Stomach (tissue), 9 donors: Measurements from ENCODE around the gene SLC36A4. TPM values are rescaled to one million over a fixed set of nuclear protein-coding genes. Genes with fewer than 3 reads are reported as not detected.
"Not testable (repeated sequence)": the region's sequence is repeated elsewhere in the genome, so short reads cannot be mapped to it uniquely, and the experiment has no call there.

Experiments used
- DNase-seq, 2 donors: peaks; one replicate each; pipeline versions ENCODE4 v3.0.0 to v3.0.0-alpha.2; 2013 to 2019
- H3K27ac ChIP-seq, 5 donors: fragments of 200-600 bp in 4 of 5; sonication (generic) in 4 of 5; one replicate each; pipeline ENCODE4 v1.5.1; 2013 to 2019; ENCODE audit warnings: mild to moderate bottlenecking in 1 of 5, moderate library complexity in 1 of 5
- H3K27me3 ChIP-seq, 3 donors: fragments of 200-600 bp; sonication (generic); one replicate each; pipeline ENCODE4 v1.5.1; 2017 to 2019; ENCODE audit warnings: mixed run types in 1 of 3
- H3K36me3 ChIP-seq, 4 donors: fragments of 200-600 bp; sonication (generic); 1 replicate in 3 of 4; 2 replicates in 1 of 4; pipeline ENCODE4 v1.5.1; 2016 to 2019
- H3K4me1 ChIP-seq, 4 donors: fragments of 200-600 bp; sonication (generic); one replicate each; pipeline ENCODE4 v1.5.1; 2016 to 2019
- H3K4me3 ChIP-seq, 4 donors: fragments of 200-600 bp; sonication (generic) in 3 of 4; one replicate each; pipeline ENCODE4 v1.5.1; 2016 to 2019; ENCODE audit warnings: mild to moderate bottlenecking in 1 of 4
- H3K9me3 ChIP-seq, 4 donors: fragments of 200-600 bp; sonication (generic); one replicate each; pipeline ENCODE4 v1.5.1; 2016 to 2019
- CTCF ChIP-seq, 7 experiments: fragments of 450-650 bp in 4 of 7; fragments of 200-600 bp in 3 of 7; sonication (generic) in 3 of 7; IDR thresholded peaks; one replicate each; pipeline ENCODE4 v1.5.1; 2016 to 2019; ENCODE audit warnings: antibody characterized with exemption in 7 of 7, control low read depth in 2 of 7, mild to moderate bottlenecking in 1 of 7
- EP300 ChIP-seq: sonication (generic); formaldehyde crosslinking; IDR thresholded peaks from one replicate; pipeline ENCODE4 v1.6.1; 2017; ENCODE audit warnings: antibody characterized with exemption
- POLR2A ChIP-seq, 4 donors: fragments of 450-650 bp; IDR thresholded peaks; one replicate each; pipeline ENCODE4 v1.6.1; 2016; ENCODE audit warnings: antibody characterized with exemption in 4 of 4, control low read depth in 2 of 4, mild to moderate bottlenecking in 1 of 4, moderate library complexity in 1 of 4
- POLR2AphosphoS5 ChIP-seq, 3 donors: sonication (generic); formaldehyde crosslinking; IDR thresholded peaks; one replicate each; pipeline ENCODE4 v1.6.1; 2016; ENCODE audit warnings: antibody characterized with exemption in 3 of 3
- WGBS, 5 donors: extraction: QIAGEN DNeasy Blood & Tissue Kit in 3 of 5; methylation state at CpG; one replicate each; pipeline versions ENCODE4 v1.1.5 to v1.1.7; 2013 to 2018; 5-methylcytosine and 5-hydroxymethylcytosine counted together
- intact Hi-C: fragments of 100-400 bp; cut with DNase I; formaldehyde crosslinking; loops from one replicate; pipeline ENCODE4 v1.15.1; 2023; ENCODE audit warnings: low total_unique reads
- polyA plus RNA-seq, 3 donors: library from polyadenylated mRNA; stranded (reverse); fragments of 200-250 nt; gene quantifications; one replicate each; pipeline ENCODE4 v1.2.3, GENCODE V29; 2013
- small RNA-seq, 4 donors: library from RNA; depleted of rRNA; stranded (forward); fragments of <200 nt; gene quantifications; one replicate each; pipeline ENCODE3, GENCODE V24; 2016
- total RNA-seq, 5 donors: library from RNA; depleted of rRNA; stranded (reverse); fragments of >200 nt; gene quantifications; one replicate each; pipeline versions ENCODE4 v1.1.0 to v1.2.3, GENCODE V29; 2014 to 2016
- donor health status: healthy with polysubstance abuse.
- donor health status: Bipolar disorder and iron deficiency.
- donor health status: healthy.

SLC36A4 gene
- total and polyA plus RNA-seq, 8 donors, result 0.58 to 55.9 (median 5.9) TPM

GRCh38 chr11:93114304-93114703, 83.5 kb downstream of the SLC36A4 start:
- Histone ChIP-seq H3K4me3 (no peak overlapping the region), H3K36me3 (no peaks in the 10 kb centered on the region), H3K9me3 (no peaks in the 10 kb centered on the region), H3K4me1 (no peaks in the 10 kb centered on the region), H3K27me3 (no peaks in the 10 kb centered on the region), H3K27ac (no peak overlapping the region)
- intact Hi-C loops, result no loop called here
- WGBS, 5 donors, result 70 to 87% (median 82%) methylated on average over 4 of the region's 4 CpGs
- no peak for DNase-seq
- TF ChIP-seq EP300 (no peak), POLR2A (IDR thresholded peaks at IDR 0.05) (no peak), CTCF (IDR thresholded peaks at IDR 0.05) (no peak), POLR2AphosphoS5 (IDR thresholded peaks at IDR 0.05) (no peak)

GRCh38 chr11:93113824-93114223, 84.0 kb downstream of the SLC36A4 start:
- intact Hi-C loops, result no loop called here
- Histone ChIP-seq H3K36me3 (no peaks in the 10 kb centered on the region), H3K27ac (no peak overlapping the region), H3K4me3 (no peak overlapping the region), H3K4me1 (no peaks in the 10 kb centered on the region), H3K27me3 (no peaks in the 10 kb centered on the region), H3K9me3 (no peaks in the 10 kb centered on the region)
- DNase-seq, result no peak
- 79 to 90% (median 82%) methylated on average over 3 of the region's 3 CpGs for WGBS, 5 donors
- TF ChIP-seq CTCF (IDR thresholded peaks at IDR 0.05), result no peak
- no peak for TF ChIP-seq EP300
- no peak for TF ChIP-seq POLR2AphosphoS5 (IDR thresholded peaks at IDR 0.05)
- no peak for TF ChIP-seq POLR2A (IDR thresholded peaks at IDR 0.05)

GRCh38 chr11:93111147-93111546, 86.6 kb downstream of the SLC36A4 start:
- H3K36me3 ChIP-seq, H3K27ac ChIP-seq, H3K9me3 ChIP-seq, DNase-seq, H3K27me3 ChIP-seq, H3K4me3 ChIP-seq, H3K4me1 ChIP-seq, intact Hi-C loops: not testable (repeated sequence)

GRCh38 chr11:93100211-93100610, 97.6 kb downstream of the SLC36A4 start:
- DNase-seq, result peak in 1 of 2 donors; percentile 4
- Histone ChIP-seq H3K4me1 (peaks cover 0 to 13% (median 6%) of the 10 kb centered on the region in 4 donors), H3K9me3 (peaks cover 0 to 11% (median 0%) of the 10 kb centered on the region in 4 donors), H3K36me3 (no peaks in the 10 kb centered on the region), H3K27me3 (no peaks in the 10 kb centered on the region), H3K4me3 (no peak overlapping the region), H3K27ac (no peak overlapping the region)
- intact Hi-C loops, result no loop called here
- no peak for TF ChIP-seq POLR2AphosphoS5 (IDR thresholded peaks at IDR 0.05)
- TF ChIP-seq EP300, result no peak
- TF ChIP-seq CTCF (IDR thresholded peaks at IDR 0.05), result no peak
- no peak for TF ChIP-seq POLR2A (IDR thresholded peaks at IDR 0.05)
- WGBS, 5 donors, result 18 to 46% (median 27%) methylated on average over 2 of the region's 2 CpGs

- Histone ChIP-seq H3K27me3 (no peaks in the 10 kb centered on the region), H3K36me3 (no peaks in the 10 kb centered on the region), H3K27ac (no peak overlapping the region), H3K9me3 (peaks cover 0 to 11% (median 0%) of the 10 kb centered on the region in 4 donors), H3K4me3 (no peak overlapping the region), H3K4me1 (peaks cover 0 to 13% (median 6%) of the 10 kb centered on the region in 4 donors)
- DNase-seq, result no peak
- 72 to 89% (median 88%) methylated on average over 2 of the region's 2 CpGs for WGBS, 5 donors
- intact Hi-C loops, result no loop called here
- no peak for TF ChIP-seq POLR2A (IDR thresholded peaks at IDR 0.05)
- TF ChIP-seq POLR2AphosphoS5 (IDR thresholded peaks at IDR 0.05), result no peak
- no peak for TF ChIP-seq CTCF (IDR thresholded peaks at IDR 0.05)
- no peak for TF ChIP-seq EP300
These were observed 98.0 kb downstream of the SLC36A4 start for GRCh38 chr11:93099806-93100205.

Small RNAs within 50 kb of the gene (small RNA-seq; reads per million reads assigned to genes)
- 0 to 0.10 (median 0) reads per million in 4 donors for gene AP003072.1

Other genes starting within 250 kb of the SLC36A4 start
- 1 to 10 TPM in 1 of 5 donors, not detected in 4; 1.0 TPM for gene MTNR1B, start 228.3 kb downstream of the SLC36A4 start, total RNA-seq
- not detected for gene MTNR1B, start 228.3 kb downstream of the SLC36A4 start, polyA plus RNA-seq
- not detected for gene DEUP1, start 132.8 kb upstream of the SLC36A4 start, total RNA-seq
- gene DEUP1, start 132.8 kb upstream of the SLC36A4 start, polyA plus RNA-seq, result not detected